ENCODE data around the gene XPNPEP3. TPM values are rescaled to one million over a fixed set of nuclear protein-coding genes. Genes with fewer than 3 reads are reported as not detected.

XPNPEP3 gene
- total RNA-seq, 6 experiments from 2014 or later, result 9.2 to 33.7 (median 18.5) TPM

GRCh38 chr22:40826984-40827741, 29.8 kb upstream of the XPNPEP3 start:
- H3K9me3 ChIP-seq, result no peaks in the 10 kb centered on the region
- TF ChIP-seq CTCF (IDR thresholded peaks at IDR 0.05), result no peak
- no peak for TF ChIP-seq POLR2A (IDR thresholded peaks at IDR 0.05)
- H3K27ac ChIP-seq, result peak overlapping the region in 2 of 3 donors; percentile 39 to 72
- DNase-seq (peak; percentile 70 to 81 (median 80)), ATAC-seq (peak; percentile 77 to 87 (median 81))
- no peak overlapping the region for H3K4me3 ChIP-seq
- intact Hi-C loops (cut with DNase I), result no loop called here
- H3K4me1 ChIP-seq, result peaks cover 0 to 20% (median 5%) of the 10 kb centered on the region in 4 donors
- peaks cover 0 to 63% (median 20%) of the 10 kb centered on the region in 4 donors for H3K36me3 ChIP-seq
- 37% methylated on average over 7 of the region's 7 CpGs for WGBS (ENCODE audit: insufficient coverage, low coverage, low lambda C conversion rate, missing lambda C conversion rate)
- no peaks in the 10 kb centered on the region for H3K27me3 ChIP-seq

GRCh38 chr22:40829131-40829530, 27.8 kb upstream of the XPNPEP3 start:
- WGBS (ENCODE audit: insufficient coverage, low coverage, low lambda C conversion rate, missing lambda C conversion rate), result 68% methylated on average over 6 of the region's 6 CpGs
- intact Hi-C loops (cut with DNase I), result no loop called here
- H3K4me1 ChIP-seq, result peaks cover 0 to 30% (median 5%) of the 10 kb centered on the region in 4 donors
- no peak overlapping the region for H3K4me3 ChIP-seq
- H3K27ac ChIP-seq, result no peak overlapping the region
- no peaks in the 10 kb centered on the region for H3K9me3 ChIP-seq
- ATAC-seq (peak in 1 of 4 donors; percentile 33), DNase-seq (no peak)
- no peak for TF ChIP-seq POLR2A (IDR thresholded peaks at IDR 0.05)
- no peak for TF ChIP-seq CTCF (IDR thresholded peaks at IDR 0.05)
- H3K36me3 ChIP-seq, result peaks cover 0 to 59% (median 23%) of the 10 kb centered on the region in 4 donors
- H3K27me3 ChIP-seq, result no peaks in the 10 kb centered on the region

GRCh38 chr22:40834619-40835018, 22.3 kb upstream of the XPNPEP3 start:
- intact Hi-C loops (cut with DNase I), result no loop called here
- H3K9me3 ChIP-seq, result no peaks in the 10 kb centered on the region
- ATAC-seq (no peak), DNase-seq (no peak)
- no peak overlapping the region for H3K27ac ChIP-seq
- 96% methylated on average over 3 of the region's 3 CpGs for WGBS (ENCODE audit: insufficient coverage, low coverage, low lambda C conversion rate, missing lambda C conversion rate)
- H3K4me1 ChIP-seq, result peaks cover 0 to 14% (median 0%) of the 10 kb centered on the region in 4 donors
- no peaks in the 10 kb centered on the region for H3K27me3 ChIP-seq
- H3K36me3 ChIP-seq, result peaks cover 0 to 83% (median 34%) of the 10 kb centered on the region in 4 donors
- no peak overlapping the region for H3K4me3 ChIP-seq
- no peak for TF ChIP-seq POLR2A (IDR thresholded peaks at IDR 0.05)
- no peak for TF ChIP-seq CTCF (IDR thresholded peaks at IDR 0.05)

- H3K27ac ChIP-seq, result no peak overlapping the region
- no peaks in the 10 kb centered on the region for H3K27me3 ChIP-seq
- WGBS (ENCODE audit: insufficient coverage, low coverage, low lambda C conversion rate, missing lambda C conversion rate), result 66% methylated on average over 3 of the region's 3 CpGs
- intact Hi-C loops (cut with DNase I), result no loop called here
- no peak for TF ChIP-seq CTCF (IDR thresholded peaks at IDR 0.05)
- no peak for TF ChIP-seq POLR2A (IDR thresholded peaks at IDR 0.05)
- no peaks in the 10 kb centered on the region for H3K9me3 ChIP-seq
- ATAC-seq (no peak), DNase-seq (no peak)
- no peak overlapping the region for H3K4me3 ChIP-seq
- H3K36me3 ChIP-seq, result peaks cover 0 to 95% (median 40%) of the 10 kb centered on the region in 4 donors
- no peaks in the 10 kb centered on the region for H3K4me1 ChIP-seq
Measured at GRCh38 chr22:40838486-40838885, 18.5 kb upstream of the XPNPEP3 start.
